ENCODE measurements around the gene RAB17. TPM values are rescaled to one million over a fixed set of nuclear protein-coding genes. Genes with fewer than 3 reads are reported as not detected.

Gene RAB17
- total and polyA plus RNA-seq, 2 of the 8 experiments (the other 6 are each of a cell fraction or from before 2014, with no cell fraction given): 42.6 to 83.4 TPM

DNA sequence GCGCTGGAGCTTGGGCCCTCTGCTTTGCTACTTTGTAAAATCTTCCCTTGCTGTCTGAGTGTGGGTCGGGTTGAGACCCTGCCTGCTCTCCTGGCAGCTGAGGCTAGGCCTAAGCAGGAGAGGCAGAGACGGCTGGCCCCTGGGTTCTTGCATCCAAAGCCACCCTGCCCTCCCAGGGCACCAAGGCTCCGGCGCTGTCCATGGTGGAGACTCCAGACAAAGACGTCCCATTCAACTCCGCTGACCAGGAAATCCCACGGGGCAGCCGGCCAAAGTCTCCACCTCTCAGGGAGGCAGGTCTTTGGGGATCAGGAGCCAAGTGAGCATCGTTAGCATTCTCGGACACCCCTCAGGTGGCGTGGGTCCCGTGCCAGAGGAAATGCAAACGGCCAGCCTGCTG is 26.7 kb downstream of the RAB17 start:
- Histone ChIP-seq H4K8ac (ENCODE audit: extremely low read depth, insufficient read depth, low read length) (no peak overlapping the region), H3K23me2 (ENCODE audit: low read depth, low read length) (peaks cover 11% of the 10 kb centered on the region; the same call in 1 of the 2 replicates), H2BK5ac (ENCODE audit: low read depth, low read length) (no peak overlapping the region), H3K27me3 (replicated peaks in 1 of 4; ENCODE audit: control insufficient read depth in 3 of 4, extremely low read depth in 1 of 4, insufficient read depth in 3 of 4, low read length in 3 of 4) (no peaks in the 10 kb centered on the region), H2BK12ac (ENCODE audit: low read depth, low read length) (no peak overlapping the region), H3K9ac (replicated peaks in 1 of 4; ENCODE audit: extremely low read depth in 1 of 4, low read depth in 3 of 4, low read length in 3 of 4) (no peak overlapping the region), H3K9me3 (ENCODE audit: insufficient read depth in 2 of 2, low read depth in 1 of 2, low read length in 1 of 2) (no peaks in the 10 kb centered on the region), H3K4ac (replicated peaks; ENCODE audit: insufficient read length, low read depth, low read length) (no peak overlapping the region), H4K91ac (replicated peaks; ENCODE audit: insufficient read length, low read length) (no peak overlapping the region), H3K79me2 (ENCODE audit: control insufficient read depth in 1 of 2, insufficient read depth in 2 of 2, low read length in 2 of 2) (no peaks in the 10 kb centered on the region), H3K36me3 (ENCODE audit: control insufficient read depth in 2 of 4, insufficient read depth in 4 of 4, low read length in 3 of 4) (no peaks in the 10 kb centered on the region), H4K5ac (ENCODE audit: insufficient read length, low read depth, low read length) (no peak overlapping the region), H2AK5ac (ENCODE audit: low read depth, low read length) (no peak overlapping the region), H3K23ac (ENCODE audit: insufficient read length) (no peak overlapping the region), H2BK20ac (ENCODE audit: low read length) (no peak overlapping the region), H3K4me3 (ENCODE audit: extremely low read depth in 1 of 4, insufficient read depth in 2 of 4, low read depth in 3 of 4, low read length in 4 of 4) (no peak overlapping the region), H3K18ac (ENCODE audit: extremely low read depth, low read length) (no peak overlapping the region), H2BK15ac (ENCODE audit: low read length) (no peak overlapping the region), H2AFZ (ENCODE audit: low read length) (no peak overlapping the region), H3K27ac (ENCODE audit: low read depth, low read length) (no peak overlapping the region), H3K79me1 (ENCODE audit: low read depth, low read length) (no peaks in the 10 kb centered on the region), H3K56ac (replicated peaks; ENCODE audit: insufficient read length, low read depth, low read length) (no peak overlapping the region), H3K4me1 (replicated peaks in 1 of 4; ENCODE audit: control insufficient read depth in 3 of 4, insufficient read depth in 4 of 4, low read length in 3 of 4) (peaks cover 0 to 4% (median 0%) of the 10 kb centered on the region in 4 experiments; a peak in 2 of 7 replicates), H3K14ac (ENCODE audit: insufficient read length) (no peak overlapping the region), H4K20me1 (replicated peaks in 1 of 2; ENCODE audit: control insufficient read depth in 1 of 2, insufficient read depth in 2 of 2, low read length in 2 of 2) (peaks cover 0 to 11% of the 10 kb centered on the region in 2 experiments), H2BK120ac (replicated peaks; ENCODE audit: low read depth, low read length) (no peak overlapping the region), H3K4me2 (ENCODE audit: insufficient read depth in 1 of 2, low read depth in 2 of 2, low read length in 2 of 2) (no peak overlapping the region)
- peak; percentile 53 to 67; a peak in 2 of 4 replicates for TF ChIP-seq SIN3A (conservative IDR thresholded peaks at IDR 0.05 in 1 of 2, IDR thresholded peaks at IDR 0.05 in 1 of 2; ENCODE audit: low read depth in 1 of 2, low read length in 2 of 2)
- no peak for TF ChIP-seq SAP30 (IDR thresholded peaks at IDR 0.05; ENCODE audit: insufficient read depth, insufficient replicate concordance, low read length)
- peak; percentile 72; the same call in 1 of the 2 replicates for TF ChIP-seq GABPA (IDR thresholded peaks at IDR 0.05; ENCODE audit: borderline replicate concordance, insufficient read depth, low read length)
- TF ChIP-seq RAD21 (IDR thresholded peaks at IDR 0.05 in 1 of 2, conservative IDR thresholded peaks at IDR 0.05 in 1 of 2; ENCODE audit: low read depth in 2 of 2, low read length in 2 of 2): 0 out of 4 replicates have a peak, but pooled peaks of 1 of the 2 experiments have one; percentile 14
- TF ChIP-seq TCF12 (IDR thresholded peaks at IDR 0.05; ENCODE audit: low read depth, low read length): no peak
- TF ChIP-seq CTBP2 (IDR thresholded peaks at IDR 0.05; ENCODE audit: borderline replicate concordance, insufficient read depth, insufficient read length, low read length): no peak
- ChIA-PET POLR2A (ENCODE audit: partially characterized antibody) (interaction anchor here (1.0 kb wide), 1 partner anchor 169 kb away, joined by 3 read pairs; no protein-coding TSS in a partner anchor), CTCF (ENCODE audit: partially characterized antibody) (interaction anchor here (1.3 to 4.1 kb wide), 4 partner anchors 14 to 51 kb away, joined by 3 to 17 read pairs (median 6); no protein-coding TSS in a partner anchor)
- FAIRE-seq (no peak), DNase-seq (ENCODE audit: low read depth in 1 of 2, low spot score in 2 of 2) (peak in 1 of 2 experiments; percentile 82)
- 79% methylated on average over 14 of the region's 14 CpGs; no CpG with 5 or more reads in 1 of the 2 experiments for WGBS, 2 experiments (ENCODE audit: extremely low coverage in 1 of 2, insufficient coverage in 1 of 2, insufficient read length in 1 of 2, insufficient replicate concordance in 2 of 2, low coverage in 1 of 2, low lambda C conversion rate in 2 of 2, missing lambda C conversion rate in 1 of 2)

Data from H1 (cell line).